ENCODE measurements around the gene SETD1A. TPM values are rescaled to one million over a fixed set of nuclear protein-coding genes. Genes with fewer than 3 reads are reported as not detected.

SETD1A gene
- polyA plus RNA-seq, 1 donor (not counting 4 experiments of a cell fraction or from before 2014, with no cell fraction given) = 1.1 TPM

DNA sequence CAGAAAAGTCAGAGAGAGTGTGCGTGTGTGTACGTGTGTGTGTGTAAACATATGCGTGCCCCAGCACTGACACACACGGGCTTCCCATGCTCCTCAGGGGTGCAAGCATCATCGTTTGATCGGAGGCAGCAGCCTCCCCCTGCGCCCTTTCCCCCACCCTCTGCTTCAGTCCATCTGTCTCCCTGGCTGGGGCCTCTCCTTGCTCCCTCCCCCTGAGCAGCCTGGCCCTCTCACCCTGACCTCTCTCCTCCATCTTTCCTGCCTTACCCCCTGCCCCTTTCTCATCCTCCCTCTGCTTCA is 48.5 kb downstream of the SETD1A start:
- DNase-seq (ENCODE audit: low read depth, low spot score) = no peak
- H3K4me2 ChIP-seq (ENCODE audit: control insufficient read depth, extremely low read depth, insufficient read depth, low read depth, low read length) = no peak overlapping the region
- H3K27ac ChIP-seq (ENCODE audit: control insufficient read depth, insufficient read depth, low read length) = no peak overlapping the region
- dilution Hi-C loops (cut with MboI; ENCODE audit: extremely low pct_ligation_motif_present, low sequenced_read_pairs) = no loop called here
- TF ChIP-seq EZH2 (IDR thresholded peaks at IDR 0.05; ENCODE audit: low read length) = no peak
- TF ChIP-seq, protein P1, sequence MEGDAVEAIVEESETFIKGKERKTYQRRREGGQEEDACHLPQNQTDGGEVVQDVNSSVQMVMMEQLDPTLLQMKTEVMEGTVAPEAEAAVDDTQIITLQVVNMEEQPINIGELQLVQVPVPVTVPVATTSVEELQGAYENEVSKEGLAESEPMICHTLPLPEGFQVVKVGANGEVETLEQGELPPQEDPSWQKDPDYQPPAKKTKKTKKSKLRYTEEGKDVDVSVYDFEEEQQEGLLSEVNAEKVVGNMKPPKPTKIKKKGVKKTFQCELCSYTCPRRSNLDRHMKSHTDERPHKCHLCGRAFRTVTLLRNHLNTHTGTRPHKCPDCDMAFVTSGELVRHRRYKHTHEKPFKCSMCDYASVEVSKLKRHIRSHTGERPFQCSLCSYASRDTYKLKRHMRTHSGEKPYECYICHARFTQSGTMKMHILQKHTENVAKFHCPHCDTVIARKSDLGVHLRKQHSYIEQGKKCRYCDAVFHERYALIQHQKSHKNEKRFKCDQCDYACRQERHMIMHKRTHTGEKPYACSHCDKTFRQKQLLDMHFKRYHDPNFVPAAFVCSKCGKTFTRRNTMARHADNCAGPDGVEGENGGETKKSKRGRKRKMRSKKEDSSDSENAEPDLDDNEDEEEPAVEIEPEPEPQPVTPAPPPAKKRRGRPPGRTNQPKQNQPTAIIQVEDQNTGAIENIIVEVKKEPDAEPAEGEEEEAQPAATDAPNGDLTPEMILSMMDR (optimal IDR thresholded peaks at IDR 0.05 in 1 of 3, IDR thresholded peaks at IDR 0.05 in 1 of 3, conservative IDR thresholded peaks at IDR 0.05 in 1 of 3; ENCODE audit: extremely low read depth in 1 of 3, insufficient read depth in 2 of 3, low read length in 3 of 3) = no peak
- no peak overlapping the region for H3K4me3 ChIP-seq (ENCODE audit: control insufficient read depth in 2 of 3, extremely low read depth in 1 of 3, insufficient read depth in 2 of 3, low read depth in 1 of 3, low read length in 3 of 3)
- H3K9ac ChIP-seq (ENCODE audit: control insufficient read depth, extremely low read depth, insufficient read depth, low read length) = no peak overlapping the region
- no peaks in the 10 kb centered on the region for H3K36me3 ChIP-seq (ENCODE audit: control insufficient read depth in 2 of 2, extremely low read depth in 1 of 2, insufficient read depth in 2 of 2, low read length in 2 of 2)
- H3K9me3 ChIP-seq (ENCODE audit: control insufficient read depth, low read depth, low read length) = no peaks in the 10 kb centered on the region
- H3K4me1 ChIP-seq (ENCODE audit: control insufficient read depth, extremely low read depth, insufficient read depth, low read length) = peaks cover 18% of the 10 kb centered on the region
- peaks cover 13% of the 10 kb centered on the region for H3K27me3 ChIP-seq (ENCODE audit: control insufficient read depth, extremely low read depth, insufficient read depth, low read length)
- H3K9me1 ChIP-seq (ENCODE audit: control insufficient read depth, extremely low read depth, insufficient read depth, low read length) = peaks cover 3% of the 10 kb centered on the region
- no peaks in the 10 kb centered on the region for H3K79me2 ChIP-seq (ENCODE audit: control insufficient read depth, insufficient read depth, low read length)
- no peak for FAIRE-seq
- H4K20me1 ChIP-seq (ENCODE audit: control insufficient read depth, extremely low read depth, insufficient read depth, low read length) = no peaks in the 10 kb centered on the region
- no peak overlapping the region for H2AFZ ChIP-seq (ENCODE audit: control insufficient read depth, low read length)

GRCh38 chr16:31006589-31006988 is 49.0 kb downstream of the SETD1A start:
- H3K36me3 ChIP-seq (ENCODE audit: control insufficient read depth in 2 of 2, extremely low read depth in 1 of 2, insufficient read depth in 2 of 2, low read length in 2 of 2) = no peaks in the 10 kb centered on the region
- DNase-seq (ENCODE audit: low read depth, low spot score) (no peak), FAIRE-seq (no peak)
- no peaks in the 10 kb centered on the region for H3K79me2 ChIP-seq (ENCODE audit: control insufficient read depth, insufficient read depth, low read length)
- H3K9me3 ChIP-seq (ENCODE audit: control insufficient read depth, low read depth, low read length) = no peaks in the 10 kb centered on the region
- TF ChIP-seq, protein P1 (optimal IDR thresholded peaks at IDR 0.05 in 1 of 3, IDR thresholded peaks at IDR 0.05 in 1 of 3, conservative IDR thresholded peaks at IDR 0.05 in 1 of 3; ENCODE audit: extremely low read depth in 1 of 3, insufficient read depth in 2 of 3, low read length in 3 of 3) = no peak
- no peak for TF ChIP-seq EZH2 (IDR thresholded peaks at IDR 0.05; ENCODE audit: low read length)
- no peaks in the 10 kb centered on the region for H4K20me1 ChIP-seq (ENCODE audit: control insufficient read depth, extremely low read depth, insufficient read depth, low read length)
- peaks cover under 1% of the 10 kb centered on the region for H3K9me1 ChIP-seq (ENCODE audit: control insufficient read depth, extremely low read depth, insufficient read depth, low read length)
- peaks cover 19% of the 10 kb centered on the region for H3K27me3 ChIP-seq (ENCODE audit: control insufficient read depth, extremely low read depth, insufficient read depth, low read length)
- H3K27ac ChIP-seq (ENCODE audit: control insufficient read depth, insufficient read depth, low read length) = no peak overlapping the region
- no peak overlapping the region for H3K4me2 ChIP-seq (ENCODE audit: control insufficient read depth, extremely low read depth, insufficient read depth, low read depth, low read length)
- H3K4me3 ChIP-seq (ENCODE audit: control insufficient read depth in 2 of 3, extremely low read depth in 1 of 3, insufficient read depth in 2 of 3, low read depth in 1 of 3, low read length in 3 of 3) = no peak overlapping the region
- dilution Hi-C loops (cut with MboI; ENCODE audit: extremely low pct_ligation_motif_present, low sequenced_read_pairs) = no loop called here
- no peak overlapping the region for H2AFZ ChIP-seq (ENCODE audit: control insufficient read depth, low read length)
- peaks cover 14% of the 10 kb centered on the region for H3K4me1 ChIP-seq (ENCODE audit: control insufficient read depth, extremely low read depth, insufficient read depth, low read length)
- no peak overlapping the region for H3K9ac ChIP-seq (ENCODE audit: control insufficient read depth, extremely low read depth, insufficient read depth, low read length)

Data from keratinocyte (primary cell).